GM10266 (cell line): Measurements from ENCODE around the gene PDE4A.
"Not testable (repeated sequence)": the region's sequence is repeated elsewhere in the genome, so short reads cannot be mapped to it uniquely, and the experiment has no call there.

Experiments
- DNase-seq: peaks from one replicate; pipeline ENCODE4 v3.0.0; 2012; ENCODE audit errors: extremely low spot score
- TF ChIP-seq, protein P1 (sequence below): IDR thresholded peaks from 2 replicates; pipeline ENCODE4 v1.5.1; 2012; ENCODE audit warnings: mild to moderate bottlenecking, low read depth; ENCODE audit not compliant: control insufficient read depth, insufficient read depth; ENCODE audit errors: missing control alignments

Gene PDE4A

DNA sequence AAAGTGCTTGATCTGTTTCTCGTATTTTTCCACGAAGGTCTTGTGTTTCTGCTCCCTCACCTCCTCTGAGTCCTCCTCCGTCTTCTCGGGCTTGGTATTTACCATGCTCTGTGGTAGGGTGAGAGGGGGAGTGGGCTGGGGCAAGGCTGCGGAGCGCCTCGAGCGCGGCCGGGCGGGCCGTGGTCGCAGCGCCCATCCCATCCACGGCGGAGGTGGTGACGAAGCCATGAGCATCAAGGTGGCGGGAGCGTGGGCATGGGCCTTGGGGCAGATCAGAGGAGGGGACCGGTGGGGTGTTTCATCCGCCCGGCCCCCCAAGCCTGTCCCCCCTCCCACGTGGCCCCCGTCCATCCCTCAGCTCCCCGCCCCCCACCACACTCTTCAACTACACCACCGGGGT, 24.9 kb upstream of the PDE4A start:
- TF ChIP-seq, protein P1, sequence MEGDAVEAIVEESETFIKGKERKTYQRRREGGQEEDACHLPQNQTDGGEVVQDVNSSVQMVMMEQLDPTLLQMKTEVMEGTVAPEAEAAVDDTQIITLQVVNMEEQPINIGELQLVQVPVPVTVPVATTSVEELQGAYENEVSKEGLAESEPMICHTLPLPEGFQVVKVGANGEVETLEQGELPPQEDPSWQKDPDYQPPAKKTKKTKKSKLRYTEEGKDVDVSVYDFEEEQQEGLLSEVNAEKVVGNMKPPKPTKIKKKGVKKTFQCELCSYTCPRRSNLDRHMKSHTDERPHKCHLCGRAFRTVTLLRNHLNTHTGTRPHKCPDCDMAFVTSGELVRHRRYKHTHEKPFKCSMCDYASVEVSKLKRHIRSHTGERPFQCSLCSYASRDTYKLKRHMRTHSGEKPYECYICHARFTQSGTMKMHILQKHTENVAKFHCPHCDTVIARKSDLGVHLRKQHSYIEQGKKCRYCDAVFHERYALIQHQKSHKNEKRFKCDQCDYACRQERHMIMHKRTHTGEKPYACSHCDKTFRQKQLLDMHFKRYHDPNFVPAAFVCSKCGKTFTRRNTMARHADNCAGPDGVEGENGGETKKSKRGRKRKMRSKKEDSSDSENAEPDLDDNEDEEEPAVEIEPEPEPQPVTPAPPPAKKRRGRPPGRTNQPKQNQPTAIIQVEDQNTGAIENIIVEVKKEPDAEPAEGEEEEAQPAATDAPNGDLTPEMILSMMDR, result no peak

DNA sequence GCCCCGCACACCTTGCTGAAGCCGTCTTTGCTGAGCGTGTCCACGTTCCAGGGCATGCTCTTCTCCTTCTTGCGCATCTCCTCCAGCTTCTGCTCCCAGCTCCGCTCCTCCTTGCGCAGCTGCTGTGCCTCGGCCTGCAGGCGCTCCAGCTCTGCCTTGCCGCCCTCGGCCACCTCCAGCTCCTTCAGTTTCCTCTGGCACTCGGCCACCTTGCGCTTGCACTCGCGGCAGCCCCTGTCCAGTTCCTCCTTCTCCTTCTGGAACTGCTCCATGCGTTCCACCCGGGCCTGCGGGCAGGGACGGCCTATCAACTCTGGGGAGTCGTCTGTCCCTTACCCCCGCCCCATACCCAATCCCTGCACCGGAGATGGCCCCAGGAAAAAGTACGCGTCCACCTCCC, 24.4 kb upstream of the PDE4A start:
- TF ChIP-seq, protein P1, result no peak
- DNase-seq, result no peak

More for the DNA sequence above, 24.9 kb upstream of the PDE4A start:
- no peak for DNase-seq

DNA sequence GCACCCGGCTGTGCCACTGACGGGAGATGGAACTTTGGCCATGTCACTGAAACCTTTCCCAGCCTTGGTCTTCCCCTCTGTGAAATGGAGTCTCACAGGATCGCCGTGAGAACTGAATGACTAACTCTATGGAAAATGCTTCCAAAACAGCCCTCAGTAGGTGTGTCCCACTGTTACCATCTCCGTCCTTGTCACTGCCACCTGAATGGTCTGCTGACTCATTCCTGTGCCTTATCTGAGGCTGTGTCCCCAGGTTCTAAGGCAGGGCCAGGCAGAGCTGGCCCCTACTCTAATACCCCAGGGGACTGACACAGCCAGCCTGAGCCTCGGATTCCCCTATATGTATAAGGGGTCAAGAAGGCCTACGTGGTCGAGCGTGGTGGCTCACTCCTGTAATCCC, 21.5 kb upstream of the PDE4A start:
- TF ChIP-seq, protein P1, result no peak

GRCh38 chr19:10399340-10399739, 21.0 kb upstream of the PDE4A start:
- DNase-seq, result not testable (repeated sequence)

More for the DNA sequence above, 21.5 kb upstream of the PDE4A start:
- DNase-seq, result no peak

- TF ChIP-seq, protein P1, result no peak
- no peak for DNase-seq
Observed at GRCh38 chr19:10399878-10400277, 20.5 kb upstream of the PDE4A start.

DNA sequence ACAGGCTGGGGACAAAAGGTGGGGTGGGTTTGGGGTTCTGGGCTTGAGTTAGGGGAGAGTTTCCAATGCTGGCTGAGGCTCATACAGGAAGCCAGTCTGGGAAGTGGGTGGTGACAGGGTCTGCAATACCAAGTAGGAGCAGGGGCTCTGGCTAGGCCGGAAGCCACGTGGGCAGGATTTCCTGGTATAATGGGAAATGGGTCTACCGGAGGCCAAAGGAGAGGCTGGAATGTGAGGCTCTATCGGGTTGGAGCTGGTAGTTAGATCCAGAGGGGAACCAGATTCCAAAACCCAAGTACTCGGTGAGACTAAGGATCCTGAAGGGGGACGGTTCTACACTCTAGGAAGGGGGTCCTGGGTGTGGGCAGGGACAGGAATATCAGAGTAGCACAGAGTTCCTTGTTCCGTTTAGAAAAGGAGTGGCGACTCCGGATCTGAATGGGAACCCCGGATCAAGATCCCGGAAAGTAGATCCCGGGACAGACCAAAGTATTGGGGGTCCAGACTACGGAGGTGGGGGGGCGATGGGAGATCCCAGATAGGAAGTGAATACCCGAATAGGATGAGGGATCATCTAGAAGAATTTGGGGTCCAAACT, 17.8 kb upstream of the PDE4A start:
- DNase-seq, result peak; percentile 9
- TF ChIP-seq, protein P1, result no peak

DNA sequence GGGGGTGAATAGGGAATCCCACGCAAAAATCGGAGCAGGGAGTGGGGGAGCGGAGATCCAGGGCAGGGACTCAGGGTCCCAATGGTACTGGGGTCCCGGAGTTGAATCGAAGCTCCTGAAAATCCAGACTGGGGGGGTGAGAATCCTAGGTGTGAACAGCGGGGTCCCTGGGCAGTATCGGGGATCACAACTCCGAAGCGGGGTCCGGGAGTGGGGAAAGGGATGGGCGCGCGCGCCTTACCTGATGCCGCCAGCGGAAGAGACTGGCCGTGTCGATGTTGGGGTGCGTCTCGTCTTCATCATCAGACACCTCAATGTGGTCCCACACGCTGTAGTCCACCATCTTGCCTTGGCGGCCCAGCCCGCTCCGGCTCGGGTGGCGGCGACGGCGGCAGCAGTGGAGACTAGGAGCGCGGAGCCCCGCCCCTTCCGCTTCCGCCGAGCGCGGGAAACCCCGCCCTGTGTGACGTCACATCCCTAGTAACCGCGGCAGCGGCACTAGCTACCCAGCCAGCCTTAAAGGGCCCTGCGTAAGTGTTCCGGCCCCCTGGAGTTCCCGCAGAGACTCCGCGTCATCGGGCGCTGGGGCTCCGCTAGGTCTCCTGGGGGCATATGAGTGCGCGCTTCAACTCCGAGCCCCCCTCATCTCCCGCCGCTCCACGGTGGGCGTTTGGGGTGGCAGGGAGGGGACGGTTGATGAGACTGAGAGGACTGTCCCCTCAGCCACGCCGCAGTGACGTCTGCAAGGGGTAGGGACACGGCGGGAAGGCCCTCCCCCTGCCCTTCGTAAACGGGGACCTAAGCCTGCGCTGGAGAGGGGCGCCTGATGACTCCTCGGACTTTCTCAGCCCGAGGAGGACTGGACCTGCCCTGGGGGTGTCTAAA, 17.0 kb upstream of the PDE4A start, which contains the start of gene CDC37:
CDC37 (minus strand) TSS at position 406 of the 885 bp plus-strand sequence; CDS start at position 343, 63 bp downstream.
- DNase-seq, result peak; percentile 98
- TF ChIP-seq, protein P1, result no peak
